GM12873 (cell line): ENCODE results near the gene ASPRV1.

Experiments
- TF ChIP-seq, protein P1 (sequence below): IDR thresholded peaks from 2 replicates; pipeline ENCODE4 v1.5.1; 2012; ENCODE audit warnings: low read depth, mild to moderate bottlenecking, moderate library complexity, low read length, control low read depth; ENCODE audit not compliant: insufficient read depth; ENCODE audit errors: missing control alignments

ASPRV1 gene

DNA sequence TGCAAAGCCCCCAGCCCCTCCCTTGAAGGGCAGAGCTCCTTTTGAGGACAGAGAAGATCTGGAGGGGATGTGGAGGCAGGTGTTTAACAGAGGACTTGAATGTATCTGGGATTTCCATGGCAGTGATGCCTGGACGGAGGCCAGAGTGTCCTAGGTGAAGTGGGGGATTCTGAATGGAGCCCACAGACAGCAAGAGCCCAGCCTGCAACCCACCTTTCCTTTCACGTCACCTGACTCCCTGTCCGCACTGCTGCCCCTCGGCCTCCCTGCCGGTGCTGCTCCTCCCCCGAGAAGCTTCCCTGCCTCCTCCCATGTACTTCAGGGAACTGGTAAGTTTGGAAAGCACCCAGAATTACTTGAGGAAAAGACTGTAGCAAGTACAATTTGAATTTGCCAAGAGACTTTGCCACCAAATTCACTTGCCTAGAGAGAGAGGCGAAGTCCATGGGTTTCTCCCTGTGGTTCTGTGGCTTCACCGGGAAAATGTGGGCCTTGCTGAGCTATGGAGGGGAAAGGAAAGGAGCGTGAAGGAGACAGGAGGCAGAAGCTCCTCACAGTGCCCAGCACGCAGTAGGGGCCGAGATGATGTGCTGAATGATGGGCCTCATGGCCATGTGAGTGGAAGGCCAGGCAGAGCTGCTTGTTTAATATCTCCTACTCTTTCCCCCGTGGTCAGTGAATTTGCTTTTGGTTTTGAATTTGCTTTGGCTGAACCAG is 13.9 kb upstream of the ASPRV1 start:
- TF ChIP-seq, protein P1, sequence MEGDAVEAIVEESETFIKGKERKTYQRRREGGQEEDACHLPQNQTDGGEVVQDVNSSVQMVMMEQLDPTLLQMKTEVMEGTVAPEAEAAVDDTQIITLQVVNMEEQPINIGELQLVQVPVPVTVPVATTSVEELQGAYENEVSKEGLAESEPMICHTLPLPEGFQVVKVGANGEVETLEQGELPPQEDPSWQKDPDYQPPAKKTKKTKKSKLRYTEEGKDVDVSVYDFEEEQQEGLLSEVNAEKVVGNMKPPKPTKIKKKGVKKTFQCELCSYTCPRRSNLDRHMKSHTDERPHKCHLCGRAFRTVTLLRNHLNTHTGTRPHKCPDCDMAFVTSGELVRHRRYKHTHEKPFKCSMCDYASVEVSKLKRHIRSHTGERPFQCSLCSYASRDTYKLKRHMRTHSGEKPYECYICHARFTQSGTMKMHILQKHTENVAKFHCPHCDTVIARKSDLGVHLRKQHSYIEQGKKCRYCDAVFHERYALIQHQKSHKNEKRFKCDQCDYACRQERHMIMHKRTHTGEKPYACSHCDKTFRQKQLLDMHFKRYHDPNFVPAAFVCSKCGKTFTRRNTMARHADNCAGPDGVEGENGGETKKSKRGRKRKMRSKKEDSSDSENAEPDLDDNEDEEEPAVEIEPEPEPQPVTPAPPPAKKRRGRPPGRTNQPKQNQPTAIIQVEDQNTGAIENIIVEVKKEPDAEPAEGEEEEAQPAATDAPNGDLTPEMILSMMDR, result no peak

DNA sequence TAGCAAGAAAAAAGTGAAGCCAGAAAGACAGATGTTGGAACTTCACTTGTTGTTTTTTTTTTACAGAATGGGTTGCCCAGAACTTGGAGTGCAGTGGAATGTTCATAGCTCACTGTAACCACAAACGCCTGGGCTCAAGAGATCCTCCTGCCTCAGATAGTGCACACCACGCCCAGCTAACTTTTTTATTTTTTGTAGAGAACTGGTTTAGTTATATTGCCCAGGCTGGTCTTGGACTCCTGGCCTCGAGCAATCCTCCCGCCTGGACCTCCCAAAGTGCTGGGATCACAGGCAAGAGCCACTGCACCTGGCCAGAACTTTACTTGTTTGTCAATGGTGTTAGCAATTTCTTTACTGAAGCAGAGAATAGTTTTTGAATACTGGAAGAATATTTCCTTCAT is 11.9 kb upstream of the ASPRV1 start:
- TF ChIP-seq, protein P1, result no peak

- TF ChIP-seq, protein P1, result no peak
Observed at GRCh38 chr2:69972822-69973221, 11.4 kb upstream of the ASPRV1 start.

DNA sequence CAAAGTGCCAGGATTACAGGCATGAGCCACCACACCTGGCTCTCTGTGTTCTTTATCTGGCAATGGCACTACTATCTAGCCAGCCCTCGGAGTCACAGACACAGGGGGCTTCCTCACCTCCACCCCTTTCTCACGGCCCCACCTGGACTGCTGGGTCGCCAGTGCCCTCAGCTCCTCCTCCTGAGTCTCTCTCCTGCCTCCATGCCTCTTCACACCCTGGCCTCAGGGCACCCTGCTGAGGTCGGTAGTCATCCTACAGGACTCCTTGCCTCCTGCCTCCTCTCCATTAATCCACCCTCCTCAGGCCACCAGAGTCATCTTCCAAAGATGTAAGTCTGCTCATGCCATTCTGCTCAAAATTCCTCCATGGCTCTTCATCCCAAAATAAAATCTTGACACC is 8.6 kb upstream of the ASPRV1 start:
- TF ChIP-seq, protein P1, result no peak

DNA sequence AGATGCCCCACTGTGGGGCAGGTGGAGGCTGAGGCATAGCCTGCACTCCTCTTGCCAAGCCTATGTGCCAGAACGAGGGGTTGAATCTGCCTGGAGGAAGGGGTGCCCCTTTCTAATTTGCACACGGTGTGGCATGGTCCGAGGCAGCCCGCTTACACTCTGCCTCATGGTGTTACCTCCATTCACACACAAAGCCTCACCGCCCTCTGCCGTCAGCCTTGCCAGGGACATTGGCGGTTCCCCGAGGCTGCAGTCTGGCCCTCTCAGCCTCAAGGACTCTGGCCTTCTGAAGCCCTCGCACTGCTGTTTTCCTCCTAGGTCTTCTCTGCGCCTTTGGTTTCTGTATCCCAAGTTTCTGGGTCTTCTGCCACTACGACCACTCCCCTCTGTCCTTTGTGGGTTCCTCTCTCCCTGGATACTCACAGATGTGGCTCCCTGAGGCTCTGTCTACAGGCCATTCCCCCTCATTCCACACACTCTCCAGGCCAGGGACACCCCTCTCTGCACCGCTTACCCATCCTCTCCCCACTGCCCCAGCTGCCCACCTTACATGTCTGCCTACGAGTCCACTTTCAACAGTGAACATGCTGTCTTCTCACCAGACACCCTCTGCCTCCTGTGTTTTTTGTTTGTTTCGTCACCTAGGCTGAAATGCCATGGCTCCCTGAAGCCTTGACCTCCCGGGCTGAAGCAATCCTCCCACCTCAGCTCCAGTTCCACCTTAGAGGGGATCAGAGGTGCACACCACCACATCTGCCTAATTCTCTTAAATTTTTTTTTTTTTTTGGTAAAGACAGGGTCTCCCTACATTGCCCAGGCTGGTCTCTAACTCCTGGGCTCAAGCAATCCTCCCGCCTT is 7.9 kb upstream of the ASPRV1 start:
- TF ChIP-seq, protein P1, result no peak

GRCh38 chr2:69968609-69969008 is 7.2 kb upstream of the ASPRV1 start:
- TF ChIP-seq, protein P1, result no peak

- TF ChIP-seq, protein P1, result no peak
Observed at GRCh38 chr2:69966496-69966895, 5.1 kb upstream of the ASPRV1 start.
